ENCODE measurements around the gene LRRC58.

DNA sequence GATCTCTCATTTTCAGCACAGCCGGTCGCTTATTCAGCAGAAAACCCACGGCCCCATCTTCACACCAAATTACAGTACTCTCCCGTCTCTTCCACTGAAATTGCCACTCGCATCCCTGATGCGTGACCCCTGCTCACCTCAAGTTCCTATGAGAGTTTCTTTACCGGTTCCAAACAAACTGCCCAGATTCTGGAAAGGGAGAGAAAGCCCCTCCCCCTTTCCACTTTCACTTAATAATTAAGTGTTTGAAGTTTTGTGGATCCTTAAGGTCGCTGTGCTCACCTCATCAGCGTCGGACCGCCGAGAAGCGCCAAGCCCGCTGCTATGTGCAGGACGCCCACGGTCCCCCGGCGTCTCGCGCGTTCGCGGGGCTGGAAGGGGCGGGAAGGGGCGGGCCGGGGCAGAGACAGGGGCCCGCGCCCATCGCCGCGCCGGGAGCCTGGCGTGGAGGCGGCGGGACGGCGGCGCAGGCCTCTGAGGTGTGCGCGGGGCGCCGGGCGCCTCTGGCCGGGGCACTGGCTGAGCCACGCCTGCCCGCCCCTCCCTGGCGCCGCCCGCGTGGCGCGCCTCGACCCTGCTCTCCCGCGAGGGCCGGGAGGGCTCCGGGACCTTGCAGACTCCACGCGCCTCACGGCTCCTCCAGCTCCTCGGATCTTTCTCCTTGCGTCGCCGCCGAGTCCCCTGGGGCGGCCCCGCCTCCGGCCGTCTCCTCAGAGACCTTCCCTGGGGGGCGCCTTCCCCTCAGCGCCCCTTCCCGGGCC, 64.2 kb downstream of the LRRC58 start, which contains the start of gene GPR156:
- TF ChIP-seq, protein P1, sequence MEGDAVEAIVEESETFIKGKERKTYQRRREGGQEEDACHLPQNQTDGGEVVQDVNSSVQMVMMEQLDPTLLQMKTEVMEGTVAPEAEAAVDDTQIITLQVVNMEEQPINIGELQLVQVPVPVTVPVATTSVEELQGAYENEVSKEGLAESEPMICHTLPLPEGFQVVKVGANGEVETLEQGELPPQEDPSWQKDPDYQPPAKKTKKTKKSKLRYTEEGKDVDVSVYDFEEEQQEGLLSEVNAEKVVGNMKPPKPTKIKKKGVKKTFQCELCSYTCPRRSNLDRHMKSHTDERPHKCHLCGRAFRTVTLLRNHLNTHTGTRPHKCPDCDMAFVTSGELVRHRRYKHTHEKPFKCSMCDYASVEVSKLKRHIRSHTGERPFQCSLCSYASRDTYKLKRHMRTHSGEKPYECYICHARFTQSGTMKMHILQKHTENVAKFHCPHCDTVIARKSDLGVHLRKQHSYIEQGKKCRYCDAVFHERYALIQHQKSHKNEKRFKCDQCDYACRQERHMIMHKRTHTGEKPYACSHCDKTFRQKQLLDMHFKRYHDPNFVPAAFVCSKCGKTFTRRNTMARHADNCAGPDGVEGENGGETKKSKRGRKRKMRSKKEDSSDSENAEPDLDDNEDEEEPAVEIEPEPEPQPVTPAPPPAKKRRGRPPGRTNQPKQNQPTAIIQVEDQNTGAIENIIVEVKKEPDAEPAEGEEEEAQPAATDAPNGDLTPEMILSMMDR (IDR thresholded peaks at IDR 0.05; ENCODE audit: control extremely low read depth in 1 of 3, insufficient read depth in 1 of 3, low read depth in 1 of 3, low read length in 3 of 3): no peak
- TF ChIP-seq EP300 (IDR thresholded peaks at IDR 0.05; ENCODE audit: borderline replicate concordance in 1 of 2, low read depth in 2 of 2, low read length in 2 of 2) (no peak), POLR2A (IDR thresholded peaks at IDR 0.05; ENCODE audit: control extremely low read depth in 1 of 2, low read depth in 2 of 2, low read length in 2 of 2) (no peak), POLR2AphosphoS5 (IDR thresholded peaks at IDR 0.05; ENCODE audit: low read depth, low read length) (no peak)

Data from H1 (cell line).